Hair follicle dermal papilla cell (primary cell): ENCODE data around the gene SLC43A1. TPM values are rescaled to one million over a fixed set of nuclear protein-coding genes. Genes with fewer than 3 reads are reported as not detected.

Experiments used
- small RNA-seq: library from RNA; depleted of rRNA; stranded (forward); fragments of <200 nt; gene quantifications from one replicate; pipeline ENCODE3, GENCODE V24; 2012
- total RNA-seq: library from RNA; depleted of rRNA; stranded (reverse); fragments of >200 nt; gene quantifications from 2 replicates; pipeline ENCODE4 v1.2.3, GENCODE V29; 2012

Gene SLC43A1
- total RNA-seq = 12.9 and 19.1 TPM in 2 replicates

DNA sequence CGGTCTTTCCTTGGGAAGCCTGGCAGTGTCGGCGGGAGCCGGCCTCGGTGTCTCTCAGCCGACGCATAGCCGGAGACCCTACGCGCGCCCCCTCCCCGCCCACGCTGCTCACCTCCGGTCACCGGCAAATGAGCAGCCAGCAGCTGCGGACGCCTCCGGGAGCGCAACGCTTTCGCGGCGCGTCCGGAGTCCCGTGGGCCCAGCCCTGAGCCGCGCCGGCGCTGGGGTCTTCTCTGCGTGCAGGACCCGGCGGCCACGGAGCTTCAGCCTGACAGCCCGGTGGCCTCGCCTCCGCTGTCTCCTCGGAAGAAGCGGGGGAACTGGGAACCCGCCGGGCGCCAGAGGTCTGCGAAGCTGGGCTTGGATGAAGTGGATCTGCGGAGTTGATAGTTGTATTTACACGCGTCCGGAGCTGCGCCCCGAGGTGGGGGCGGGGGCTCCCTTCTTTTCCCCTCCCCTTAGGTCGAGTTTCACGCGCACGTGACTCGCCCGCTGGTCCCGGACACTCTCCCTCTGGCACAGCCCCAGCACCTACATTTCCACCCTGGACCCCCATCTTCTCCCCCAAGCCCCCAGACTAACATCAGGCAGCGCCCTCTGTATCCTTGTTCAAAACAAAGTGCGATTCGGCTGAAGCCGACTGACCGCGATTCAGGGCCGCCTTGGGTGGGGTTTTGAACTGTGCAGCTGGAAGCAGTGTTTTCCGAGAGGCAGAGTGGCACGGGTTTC, at the start of gene SLC43A1:
SLC43A1 (minus strand) TSS at position 371 of the 729 bp plus-strand sequence. CDS start 1,591 bp downstream, outside the sequence.

DNA sequence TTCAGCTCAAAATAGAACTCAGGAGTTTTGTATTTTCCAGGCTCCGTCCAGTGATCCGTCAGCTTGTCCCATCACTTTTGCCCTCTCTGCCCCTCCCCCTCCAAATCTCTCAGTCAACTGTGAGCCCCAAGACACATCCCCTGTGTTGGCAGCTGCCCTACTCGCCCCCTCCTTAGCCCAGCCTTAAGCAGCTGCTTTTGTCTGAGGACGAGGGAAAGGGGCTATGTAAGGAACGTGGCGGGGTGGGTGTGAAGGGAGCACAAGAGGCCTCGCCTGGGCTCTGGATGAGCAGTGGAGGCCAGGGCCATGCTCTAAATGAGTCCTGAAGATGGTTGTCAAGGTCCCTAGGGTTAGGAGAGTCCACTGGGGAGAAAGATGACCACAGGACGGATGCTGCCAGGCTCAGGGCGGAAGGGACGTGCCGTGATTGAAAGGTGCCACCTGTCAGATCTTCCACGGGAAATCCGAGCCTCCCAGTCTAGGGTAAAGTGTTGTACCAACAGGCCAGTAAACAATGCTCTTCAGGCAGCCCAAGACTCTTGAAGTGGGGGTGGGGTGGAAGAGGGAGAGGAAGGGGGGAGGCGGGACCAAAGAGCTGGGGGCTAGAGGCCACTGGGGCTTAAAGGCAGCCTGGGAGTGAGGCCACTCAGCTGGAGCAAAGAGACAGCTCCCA, 21.6 kb upstream of the SLC43A1 start, which contains the start of gene SMTNL1:
SMTNL1 (plus strand) TSS at position 649 of the 673 bp plus-strand sequence. CDS start 5,048 bp downstream, outside the sequence.

DNA sequence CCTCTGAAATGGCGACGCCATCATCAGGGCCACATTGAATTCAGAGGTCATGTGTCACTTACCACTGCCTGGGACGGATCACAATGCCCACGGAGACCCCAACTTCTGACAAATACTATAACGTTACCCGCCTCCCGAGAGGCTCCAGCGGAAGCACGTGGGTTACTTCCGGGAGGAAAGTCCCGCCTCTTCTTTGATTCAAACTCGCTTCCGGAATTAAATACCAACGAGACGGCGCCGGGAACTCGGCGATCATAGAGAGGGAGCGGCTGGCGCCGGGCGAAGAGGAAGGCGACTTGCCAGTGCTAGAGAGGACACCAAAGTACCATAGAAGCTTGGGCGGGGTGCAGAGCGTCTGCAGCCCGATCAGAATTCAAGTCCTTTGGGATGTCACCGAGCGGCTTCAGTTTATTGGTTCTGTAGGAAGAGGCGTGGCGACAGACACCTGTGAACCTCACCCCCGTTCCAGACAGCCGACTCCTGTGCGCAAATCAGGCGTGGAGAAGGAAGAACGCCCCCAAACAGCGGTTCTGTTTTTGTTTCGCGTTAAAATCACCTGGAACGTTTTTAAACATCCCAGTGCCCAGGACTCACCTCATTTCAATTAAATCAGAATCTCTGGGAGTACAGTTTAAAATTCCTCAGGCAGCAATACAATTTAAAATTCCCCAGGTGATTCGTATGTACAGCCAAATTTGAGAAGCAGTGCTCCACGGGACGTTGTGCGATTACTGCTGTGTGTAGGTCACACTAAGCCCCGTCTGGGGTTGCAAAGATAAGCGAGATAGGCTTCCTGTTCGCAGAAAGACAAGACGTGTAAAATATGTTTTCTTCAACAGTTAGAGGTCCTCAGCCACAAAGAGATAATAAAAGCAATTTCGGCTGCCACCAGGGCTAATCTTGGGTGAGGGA, 15.3 kb upstream of the SLC43A1 start, which contains the start of gene TIMM10:
TIMM10 (minus strand) TSS at position 159 of the 912 bp plus-strand sequence. CDS start 565 bp downstream, outside the sequence.

DNA sequence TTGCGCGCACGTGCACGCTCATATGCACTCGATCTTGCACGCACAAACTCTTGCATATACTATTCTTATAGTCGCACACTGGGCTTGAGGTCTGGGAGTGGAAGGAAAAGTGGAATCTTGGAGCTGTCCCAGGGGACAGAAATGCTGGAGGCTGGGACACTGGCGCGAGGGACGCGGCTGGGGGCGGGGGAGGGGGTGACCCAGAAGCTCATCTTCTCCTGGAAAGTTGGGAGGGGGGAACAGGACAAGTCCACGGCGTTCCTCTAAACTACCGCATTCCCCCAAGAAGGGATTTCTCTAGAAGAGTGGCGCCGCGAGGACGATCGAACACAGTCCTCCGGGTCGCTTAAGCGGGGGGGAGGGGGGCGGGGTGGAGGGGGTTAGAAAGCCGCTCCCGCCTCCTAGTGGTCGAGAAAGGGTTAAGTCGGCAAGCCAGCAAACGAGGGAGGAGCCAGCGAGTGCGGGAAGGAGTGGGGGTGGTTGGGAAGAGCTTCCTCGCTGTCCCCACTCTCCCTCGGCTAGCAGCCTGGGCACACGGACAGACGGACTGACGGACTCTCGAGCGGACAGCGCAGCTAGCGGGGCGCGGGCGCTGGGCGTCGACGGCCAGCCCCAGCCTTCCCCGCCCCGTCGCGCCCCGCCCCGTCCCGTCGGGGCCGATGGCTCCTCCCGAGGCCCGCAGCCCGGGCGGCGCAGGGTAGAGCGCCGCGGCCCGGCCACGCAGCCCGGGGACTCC, 55.3 kb downstream of the SLC43A1 start, which contains the start of gene RTN4RL2:
RTN4RL2 (plus strand) TSS at position 507 of the 736 bp plus-strand sequence. CDS start 338 bp downstream, outside the sequence.

Small RNA genes lying within 50 kb of the gene (small RNA-seq; reads per million reads assigned to genes)
- gene RN7SL605P (not detected), gene RNA5SP341 (not detected)

Other genes with a start within 250 kb of the SLC43A1 start
- 189 and 200 TPM in 2 replicates for gene TNKS1BP1, start 190.8 kb downstream of the SLC43A1 start, total RNA-seq
- 56.8 and 58.1 TPM in 2 replicates for gene SSRP1, start 179.8 kb downstream of the SLC43A1 start, total RNA-seq
- gene P2RX3, start 177.3 kb downstream of the SLC43A1 start, total RNA-seq = not detected in 2 replicates
- gene PRG3, start 134.6 kb downstream of the SLC43A1 start, total RNA-seq = not detected in 2 replicates
- not detected in 2 replicates for gene PRG2, start 125.1 kb downstream of the SLC43A1 start, total RNA-seq
- gene SLC43A3, start 88.6 kb downstream of the SLC43A1 start, total RNA-seq = 32.4 and 54.8 TPM in 2 replicates
- gene RTN4RL2, start 55.2 kb downstream of the SLC43A1 start, total RNA-seq = 0.12 and 0.49 TPM in 2 replicates
- 10.5 and 12.3 TPM in 2 replicates for gene TIMM10, start 15.1 kb upstream of the SLC43A1 start, total RNA-seq
- not detected in 2 replicates for gene SMTNL1, start 21.9 kb upstream of the SLC43A1 start, total RNA-seq
- gene UBE2L6, start 52.0 kb upstream of the SLC43A1 start, total RNA-seq = 64.8 and 65.7 TPM in 2 replicates
- 22.2 and 24.5 TPM in 2 replicates for gene SERPING1, start 82.0 kb upstream of the SLC43A1 start, total RNA-seq
- gene YPEL4, start 134.2 kb upstream of the SLC43A1 start, total RNA-seq = 0.73 and 0.97 TPM in 2 replicates
- gene CLP1, start 142.1 kb upstream of the SLC43A1 start, total RNA-seq = 13.8 and 17.5 TPM in 2 replicates
- 53.9 and 57.3 TPM in 2 replicates for gene ZDHHC5, start 152.4 kb upstream of the SLC43A1 start, total RNA-seq
- gene MED19, start 196.5 kb upstream of the SLC43A1 start, total RNA-seq = 10.2 and 10.9 TPM in 2 replicates
- 41.4 and 48.2 TPM in 2 replicates for gene TMX2, start 196.9 kb upstream of the SLC43A1 start, total RNA-seq
- 46.9 and 57.4 TPM in 2 replicates for gene SELENOH, start 225.8 kb upstream of the SLC43A1 start, total RNA-seq
- gene BTBD18, start 236.1 kb upstream of the SLC43A1 start, total RNA-seq = not detected in 2 replicates
- gene CTNND1, start 246.1 kb upstream of the SLC43A1 start, total RNA-seq = 130 and 142 TPM in 2 replicates